Hepatocyte (in vitro differentiated cells): ENCODE data around the gene WBP4.

Experiments used
- CTCF ChIP-seq: fragments of 200-600 bp; sonication (generic); IDR thresholded peaks from 2 replicates; pipeline ENCODE4 v1.5.1; 2016; ENCODE audit warnings: antibody characterized with exemption, mild to moderate bottlenecking; ENCODE audit not compliant: poor library complexity
- EZH2 ChIP-seq: fragments of 200-600 bp; sonication (generic); IDR thresholded peaks from 2 replicates; pipeline ENCODE4 v1.6.1; 2016; ENCODE audit warnings: antibody characterized with exemption, mild to moderate bottlenecking, borderline replicate concordance
- EZH2phosphoT487 ChIP-seq: fragments of 200-600 bp; sonication (generic); IDR thresholded peaks from one replicate; pipeline ENCODE4 v1.6.1; 2018; ENCODE audit warnings: antibody characterized with exemption, mild to moderate bottlenecking, low read depth, moderate library complexity; ENCODE audit not compliant: unreplicated experiment, severe bottlenecking

- TF ChIP-seq CTCF = no peak
- no peak for TF ChIP-seq EZH2
- TF ChIP-seq EZH2phosphoT487 = no peak
Observed at GRCh38 chr13:41056826-41057711, 4.2 kb upstream of the WBP4 start.
